ENCODE data around the gene SFSWAP.

GRCh38 chr12:131828671-131829355 is 117.9 kb downstream of the SFSWAP start:
- TF ChIP-seq, protein P1, sequence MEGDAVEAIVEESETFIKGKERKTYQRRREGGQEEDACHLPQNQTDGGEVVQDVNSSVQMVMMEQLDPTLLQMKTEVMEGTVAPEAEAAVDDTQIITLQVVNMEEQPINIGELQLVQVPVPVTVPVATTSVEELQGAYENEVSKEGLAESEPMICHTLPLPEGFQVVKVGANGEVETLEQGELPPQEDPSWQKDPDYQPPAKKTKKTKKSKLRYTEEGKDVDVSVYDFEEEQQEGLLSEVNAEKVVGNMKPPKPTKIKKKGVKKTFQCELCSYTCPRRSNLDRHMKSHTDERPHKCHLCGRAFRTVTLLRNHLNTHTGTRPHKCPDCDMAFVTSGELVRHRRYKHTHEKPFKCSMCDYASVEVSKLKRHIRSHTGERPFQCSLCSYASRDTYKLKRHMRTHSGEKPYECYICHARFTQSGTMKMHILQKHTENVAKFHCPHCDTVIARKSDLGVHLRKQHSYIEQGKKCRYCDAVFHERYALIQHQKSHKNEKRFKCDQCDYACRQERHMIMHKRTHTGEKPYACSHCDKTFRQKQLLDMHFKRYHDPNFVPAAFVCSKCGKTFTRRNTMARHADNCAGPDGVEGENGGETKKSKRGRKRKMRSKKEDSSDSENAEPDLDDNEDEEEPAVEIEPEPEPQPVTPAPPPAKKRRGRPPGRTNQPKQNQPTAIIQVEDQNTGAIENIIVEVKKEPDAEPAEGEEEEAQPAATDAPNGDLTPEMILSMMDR (IDR thresholded peaks at IDR 0.05) = no peak
- TF ChIP-seq POLR2A (IDR thresholded peaks at IDR 0.05) (no peak), EP300 (IDR thresholded peaks at IDR 0.05) (no peak)

Measured in tibial nerve (tissue), 4 donors.